H9 (cell line): ENCODE measurements around the gene PIGB. TPM values are rescaled to one million over a fixed set of nuclear protein-coding genes. Genes with fewer than 3 reads are reported as not detected.

Experiments used
- DNase-seq: peaks from one replicate; pipeline ENCODE4 v3.0.0-alpha.2; 2017
- H2AFZ ChIP-seq: one replicate; pipeline ENCODE4 v1.6.1; 2013; ENCODE audit warnings: mild to moderate bottlenecking, low read length, control low read depth, moderate library complexity
- H2AK5ac ChIP-seq: 2 replicates; pipeline ENCODE4 v1.6.1; 2013; ENCODE audit warnings: low read length, control low read depth, mixed read lengths; ENCODE audit not compliant: insufficient read length
- H2BK120ac ChIP-seq: one replicate; pipeline ENCODE4 v1.6.1; 2013; ENCODE audit warnings: low read depth, mild to moderate bottlenecking, low read length, control low read depth, inconsistent platforms; ENCODE audit not compliant: poor library complexity, severe bottlenecking
- H2BK12ac ChIP-seq: 2 replicates; pipeline ENCODE4 v1.6.1; 2013; ENCODE audit warnings: low read length, control low read depth, mixed read lengths, low read depth; ENCODE audit not compliant: insufficient read length
- H2BK15ac ChIP-seq: 2 replicates; pipeline ENCODE4 v1.6.1; 2013; ENCODE audit warnings: low read depth, low read length, control low read depth
- H2BK20ac ChIP-seq: one replicate; pipeline ENCODE4 v1.6.1; 2013; ENCODE audit warnings: low read depth, mild to moderate bottlenecking, low read length, control low read depth, inconsistent platforms; ENCODE audit not compliant: poor library complexity, severe bottlenecking
- H2BK5ac ChIP-seq: 2 replicates; pipeline ENCODE4 v1.6.1; 2013; ENCODE audit warnings: low read length, control low read depth, mixed read lengths; ENCODE audit not compliant: insufficient read length
- H3K14ac ChIP-seq: 2 replicates; pipeline ENCODE4 v1.6.1; 2013; ENCODE audit warnings: low read length, control low read depth; ENCODE audit not compliant: insufficient read depth
- H3K18ac ChIP-seq: 2 replicates; pipeline ENCODE4 v1.6.1; 2013; ENCODE audit warnings: low read depth, mild to moderate bottlenecking, mixed read lengths, low read length, control low read depth; ENCODE audit not compliant: insufficient read length
- H3K23ac ChIP-seq: 2 replicates; pipeline ENCODE4 v1.6.1; 2013; ENCODE audit warnings: low read length, control low read depth, mixed read lengths, low read depth; ENCODE audit not compliant: insufficient read length
- H3K23me2 ChIP-seq: 2 replicates; pipeline ENCODE4 v1.6.1; 2013; ENCODE audit warnings: low read depth, mild to moderate bottlenecking, mixed read lengths, low read length, control low read depth; ENCODE audit not compliant: insufficient read length, poor library complexity, severe bottlenecking
- H3K27ac ChIP-seq: 2 replicates; pipeline ENCODE4 v1.5.1; 2013; ENCODE audit warnings: low read length, control low read depth, mixed read lengths, low read depth; ENCODE audit not compliant: insufficient read length
- H3K27me3 ChIP-seq: 2 replicates; pipeline ENCODE4 v1.6.1; 2013; ENCODE audit warnings: low read length, control low read depth, inconsistent platforms; ENCODE audit not compliant: insufficient read depth
- H3K4ac ChIP-seq: 2 replicates; pipeline ENCODE4 v1.6.1; 2013; ENCODE audit warnings: low read depth, mild to moderate bottlenecking, control low read depth, inconsistent platforms, low read length, moderate library complexity
- H3K4me1 ChIP-seq: 2 replicates; pipeline ENCODE4 v1.6.1; 2013; ENCODE audit warnings: low read length, control low read depth, inconsistent platforms; ENCODE audit not compliant: insufficient read depth
- H3K4me2 ChIP-seq: 2 replicates; pipeline ENCODE4 v1.6.1; 2013; ENCODE audit warnings: low read length, control low read depth, mixed read lengths; ENCODE audit not compliant: insufficient read length, insufficient read depth
- H3K56ac ChIP-seq: 2 replicates; pipeline ENCODE4 v1.6.1; 2013; ENCODE audit warnings: low read depth, mild to moderate bottlenecking, mixed read lengths, low read length, control low read depth; ENCODE audit not compliant: insufficient read length
- H3K79me1 ChIP-seq: 2 replicates; pipeline ENCODE4 v1.6.1; 2013; ENCODE audit warnings: low read depth, mild to moderate bottlenecking, moderate library complexity, low read length, control low read depth, inconsistent platforms; ENCODE audit not compliant: insufficient read depth, poor library complexity, severe bottlenecking
- H3K79me2 ChIP-seq: 2 replicates; pipeline ENCODE4 v1.6.1; 2013; ENCODE audit warnings: low read length, control low read depth, inconsistent platforms; ENCODE audit not compliant: insufficient read depth
- H3K9ac ChIP-seq: 2 replicates; pipeline ENCODE4 v1.6.1; 2013; ENCODE audit warnings: low read length, control low read depth, mixed read lengths; ENCODE audit not compliant: insufficient read length; ENCODE audit errors: extremely low read depth
- H3K9me3 ChIP-seq: one replicate; pipeline ENCODE4 v1.6.1; 2013; ENCODE audit warnings: low read depth, low read length, inconsistent platforms; ENCODE audit not compliant: control insufficient read depth
- H3T11ph ChIP-seq: one replicate; pipeline ENCODE4 v1.6.1; 2013; ENCODE audit warnings: mild to moderate bottlenecking, low read length, control low read depth, inconsistent platforms
- H4K20me1 ChIP-seq: one replicate; pipeline ENCODE4 v1.6.1; 2013; ENCODE audit not compliant: control insufficient read depth, insufficient read length, insufficient read depth
- H4K5ac ChIP-seq: 2 replicates; pipeline ENCODE4 v1.6.1; 2013; ENCODE audit warnings: low read depth, mild to moderate bottlenecking, mixed read lengths, low read length, control low read depth; ENCODE audit not compliant: insufficient read length
- H4K8ac ChIP-seq: replicated peaks from 2 replicates; pipeline ENCODE4 v1.6.1; 2013; ENCODE audit warnings: low read length, control low read depth, mixed read lengths, low read depth; ENCODE audit not compliant: insufficient read length
- H4K91ac ChIP-seq: 2 replicates; pipeline ENCODE4 v1.6.1; 2013; ENCODE audit warnings: low read depth, mild to moderate bottlenecking, moderate library complexity, mixed read lengths, low read length, control low read depth; ENCODE audit not compliant: insufficient read length
- H3K27ac Mint-ChIP-seq, 3 experiments: 2 replicates in 2 of 3; 3 replicates in 1 of 3; pipeline ENCODE4 v1.8.0; 2020 to 2021; ENCODE audit warnings: mixed read lengths in 3 of 3, mild to moderate bottlenecking in 1 of 3, moderate library complexity in 1 of 3
- H3K27me3 Mint-ChIP-seq: 2 replicates; pipeline ENCODE4 v1.8.0; 2021; ENCODE audit warnings: low read depth, mild to moderate bottlenecking, moderate library complexity, mixed read lengths
- H3K36me3 Mint-ChIP-seq, 3 experiments: 2 replicates in 2 of 3; 3 replicates in 1 of 3; pipeline ENCODE4 v1.8.0; 2020 to 2021; ENCODE audit warnings: low read depth in 3 of 3, mixed read lengths in 3 of 3; ENCODE audit not compliant: insufficient read depth in 1 of 3
- H3K4me1 Mint-ChIP-seq, 2 experiments: 2 replicates each; pipeline ENCODE4 v1.8.0; 2020; ENCODE audit warnings: mixed read lengths in 2 of 2
- H3K4me3 Mint-ChIP-seq, 2 experiments: 2 replicates in 1 of 2; 3 replicates in 1 of 2; pipeline ENCODE4 v1.8.0; 2020 to 2021; ENCODE audit warnings: mild to moderate bottlenecking in 2 of 2, mixed read lengths in 2 of 2, moderate library complexity in 1 of 2
- H3K9me3 Mint-ChIP-seq, 2 experiments: 2 replicates in 1 of 2; 3 replicates in 1 of 2; pipeline ENCODE4 v1.8.0; 2020; ENCODE audit warnings: mild to moderate bottlenecking in 2 of 2, mixed read lengths in 2 of 2, moderate library complexity in 1 of 2
- WGBS: extraction: QIAGEN DNeasy Blood & Tissue Kit; methylation state at CpG from one replicate; pipeline ENCODE4 v1.1.7; 2013; ENCODE audit warnings: missing lambda C conversion rate, low lambda C conversion rate, mixed read lengths; ENCODE audit not compliant: insufficient read length; ENCODE audit errors: extremely low coverage; 5-methylcytosine and 5-hydroxymethylcytosine counted together
- total RNA-seq: library from RNA; stranded (reverse); gene quantifications from 2 replicates; pipeline ENCODE4 v1.2.1, GENCODE V29; 2021
- TF ChIP-seq, protein P1 (sequence below): fragments of 200-600 bp; sonication (generic); conservative IDR thresholded peaks from 3 replicates; pipeline ENCODE4 v1.8.0; 2021; ENCODE audit warnings: antibody characterized with exemption, mild to moderate bottlenecking

Gene PIGB
- total RNA-seq, 1 experiment from 2014 or later, result 6.7 TPM

DNA sequence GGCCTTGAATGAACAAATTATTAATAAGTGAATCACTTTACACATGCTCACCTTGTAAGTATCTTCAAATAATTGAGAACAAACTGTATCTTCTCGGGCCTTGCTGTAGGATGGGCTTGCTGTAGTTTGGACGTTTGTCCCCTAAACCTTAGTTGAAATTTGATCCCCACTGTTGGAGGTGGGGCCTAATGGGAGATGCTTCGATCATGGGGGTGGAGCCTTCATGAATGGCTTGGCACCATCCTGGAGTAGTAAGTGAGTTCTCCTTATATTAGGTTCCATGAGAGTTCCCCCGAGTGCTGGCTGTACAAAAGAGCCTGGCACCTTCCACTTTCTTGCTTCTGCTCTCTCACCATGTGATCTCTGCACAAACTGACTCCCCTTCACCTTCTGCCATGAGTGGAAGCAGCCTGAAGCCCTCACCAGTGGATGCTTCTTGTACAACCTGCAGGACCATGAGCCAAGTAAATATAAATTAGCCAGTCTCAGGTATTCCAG lies 29.3 kb downstream of the PIGB start:
- no peak overlapping the region for H4K5ac ChIP-seq
- Mint-ChIP-seq H3K36me3 (peaks cover 0 to 3% (median 0%) of the 10 kb centered on the region in 3 experiments; a peak in 1 of 7 replicates), H3K27me3 (no peaks in the 10 kb centered on the region), H3K4me3 (no peak overlapping the region), H3K9me3 (no peaks in the 10 kb centered on the region), H3K27ac (no peak overlapping the region), H3K4me1 (peaks cover 25 to 28% of the 10 kb centered on the region in 2 experiments)
- no peaks in the 10 kb centered on the region for H3K79me2 ChIP-seq
- TF ChIP-seq, protein P1, sequence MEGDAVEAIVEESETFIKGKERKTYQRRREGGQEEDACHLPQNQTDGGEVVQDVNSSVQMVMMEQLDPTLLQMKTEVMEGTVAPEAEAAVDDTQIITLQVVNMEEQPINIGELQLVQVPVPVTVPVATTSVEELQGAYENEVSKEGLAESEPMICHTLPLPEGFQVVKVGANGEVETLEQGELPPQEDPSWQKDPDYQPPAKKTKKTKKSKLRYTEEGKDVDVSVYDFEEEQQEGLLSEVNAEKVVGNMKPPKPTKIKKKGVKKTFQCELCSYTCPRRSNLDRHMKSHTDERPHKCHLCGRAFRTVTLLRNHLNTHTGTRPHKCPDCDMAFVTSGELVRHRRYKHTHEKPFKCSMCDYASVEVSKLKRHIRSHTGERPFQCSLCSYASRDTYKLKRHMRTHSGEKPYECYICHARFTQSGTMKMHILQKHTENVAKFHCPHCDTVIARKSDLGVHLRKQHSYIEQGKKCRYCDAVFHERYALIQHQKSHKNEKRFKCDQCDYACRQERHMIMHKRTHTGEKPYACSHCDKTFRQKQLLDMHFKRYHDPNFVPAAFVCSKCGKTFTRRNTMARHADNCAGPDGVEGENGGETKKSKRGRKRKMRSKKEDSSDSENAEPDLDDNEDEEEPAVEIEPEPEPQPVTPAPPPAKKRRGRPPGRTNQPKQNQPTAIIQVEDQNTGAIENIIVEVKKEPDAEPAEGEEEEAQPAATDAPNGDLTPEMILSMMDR, result no peak
- no peaks in the 10 kb centered on the region for H3K9me3 ChIP-seq
- peaks cover 8% of the 10 kb centered on the region for H3K4me1 ChIP-seq
- H3K27ac ChIP-seq, result no peak overlapping the region
- H2BK5ac ChIP-seq, result no peak overlapping the region
- no peak overlapping the region for H3K14ac ChIP-seq
- H2AK5ac ChIP-seq, result no peak overlapping the region
- H3K4ac ChIP-seq, result no peak overlapping the region
- H4K91ac ChIP-seq, result no peak overlapping the region
- no peak overlapping the region for H4K8ac ChIP-seq
- no peaks in the 10 kb centered on the region for H3K23me2 ChIP-seq
- H3T11ph ChIP-seq, result no peak overlapping the region
- no peak overlapping the region for H3K56ac ChIP-seq
- no peaks in the 10 kb centered on the region for H3K79me1 ChIP-seq
- H2BK20ac ChIP-seq, result no peak overlapping the region
- no peak overlapping the region for H3K4me2 ChIP-seq
- H3K23ac ChIP-seq, result no peak overlapping the region
- DNase-seq, result peak; percentile 69
- WGBS, result no CpG with 5 or more reads among the region's 4 CpGs
- H3K9ac ChIP-seq, result no peak overlapping the region
- no peak overlapping the region for H2BK120ac ChIP-seq
- H4K20me1 ChIP-seq, result no peaks in the 10 kb centered on the region
- H3K27me3 ChIP-seq, result no peaks in the 10 kb centered on the region
- H2BK12ac ChIP-seq, result no peak overlapping the region
- no peak overlapping the region for H3K18ac ChIP-seq
- no peak overlapping the region for H2BK15ac ChIP-seq
- no peak overlapping the region for H2AFZ ChIP-seq
